ENCODE measurements around the gene ZCCHC4.

Gene ZCCHC4

DNA sequence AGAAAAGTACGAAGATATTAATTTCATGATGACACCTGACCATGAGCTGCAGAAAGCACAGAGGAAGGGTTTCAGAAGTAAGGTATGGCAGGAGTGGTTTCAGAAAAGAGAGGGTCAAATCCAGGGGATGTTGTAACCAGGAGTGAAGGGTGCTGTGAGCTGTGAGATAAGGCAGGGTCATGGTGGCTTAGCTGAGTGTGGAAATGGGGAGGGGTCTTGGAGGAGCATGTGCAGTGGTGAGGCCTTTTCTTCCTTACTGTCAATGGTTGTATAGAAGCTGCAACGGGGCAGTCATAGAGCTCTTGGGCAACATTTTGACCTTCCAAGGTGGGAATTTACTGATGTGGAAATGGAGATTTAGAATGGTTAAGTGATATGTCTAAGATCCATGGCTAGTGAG, 67.0 kb downstream of the ZCCHC4 start:
- DNase-seq = no peak

GRCh38 chr4:25383647-25384046, 71.1 kb downstream of the ZCCHC4 start:
- DNase-seq = no peak

DNA sequence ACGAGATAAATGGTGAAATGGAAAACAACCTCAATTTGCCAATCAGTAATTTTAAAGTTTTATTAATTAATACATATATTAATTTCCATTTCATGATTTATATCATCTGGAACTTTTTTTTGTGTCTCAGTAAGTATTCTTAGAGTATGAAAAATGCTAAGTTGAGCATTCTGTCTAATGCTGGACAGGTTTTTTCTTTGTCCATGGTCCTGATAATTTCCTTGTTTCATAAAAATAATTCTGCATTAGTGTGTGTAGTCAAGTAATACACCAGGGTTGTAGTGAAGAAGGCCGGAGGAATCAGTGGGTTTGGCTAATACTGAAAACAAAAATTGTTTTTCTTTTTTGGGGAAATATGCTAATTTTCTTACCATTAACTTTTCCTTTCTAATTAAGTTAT, 74.4 kb downstream of the ZCCHC4 start:
- no peak for DNase-seq

DNA sequence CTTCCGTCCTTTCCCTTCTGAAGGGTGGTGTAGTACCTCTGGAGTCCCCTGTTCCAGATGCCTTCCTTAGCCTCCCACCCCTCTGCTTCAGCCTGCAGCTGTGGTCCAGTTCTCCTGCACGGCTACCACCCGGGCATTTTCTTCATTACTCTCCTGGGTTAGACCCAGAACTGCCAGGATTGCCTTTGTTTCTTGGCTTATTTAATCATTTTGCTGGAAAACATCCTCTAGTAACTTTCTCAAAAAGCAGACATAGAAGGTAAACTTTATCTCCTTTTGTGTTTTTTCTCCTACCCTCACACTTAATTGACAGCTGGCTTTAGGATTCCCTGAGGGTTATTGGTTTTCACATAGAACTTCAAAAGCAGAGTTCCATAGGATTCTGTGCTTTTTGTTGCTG, 84.7 kb downstream of the ZCCHC4 start:
- DNase-seq = no peak

DNA sequence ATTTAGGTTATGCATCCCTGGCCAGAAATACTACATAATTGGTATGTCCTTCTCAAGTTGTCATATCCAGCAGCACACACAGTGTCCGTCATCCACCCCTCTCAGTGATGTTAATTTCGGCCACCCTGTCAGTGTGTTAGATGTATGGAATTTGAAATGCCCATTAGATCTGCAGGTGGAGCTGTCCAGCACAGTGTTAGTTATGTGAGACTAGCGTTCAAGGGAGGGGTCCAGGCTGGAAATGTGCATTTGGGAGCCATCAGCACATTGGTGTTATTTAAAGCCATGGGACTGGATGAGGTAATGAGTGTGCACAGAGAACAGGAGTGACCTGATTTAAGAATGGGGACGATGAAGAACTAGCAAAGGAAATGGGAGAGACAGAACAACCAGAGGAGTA, 86.9 kb downstream of the ZCCHC4 start:
- no peak for DNase-seq

GRCh38 chr4:25401066-25401465, 88.5 kb downstream of the ZCCHC4 start:
- no peak for DNase-seq

DNA sequence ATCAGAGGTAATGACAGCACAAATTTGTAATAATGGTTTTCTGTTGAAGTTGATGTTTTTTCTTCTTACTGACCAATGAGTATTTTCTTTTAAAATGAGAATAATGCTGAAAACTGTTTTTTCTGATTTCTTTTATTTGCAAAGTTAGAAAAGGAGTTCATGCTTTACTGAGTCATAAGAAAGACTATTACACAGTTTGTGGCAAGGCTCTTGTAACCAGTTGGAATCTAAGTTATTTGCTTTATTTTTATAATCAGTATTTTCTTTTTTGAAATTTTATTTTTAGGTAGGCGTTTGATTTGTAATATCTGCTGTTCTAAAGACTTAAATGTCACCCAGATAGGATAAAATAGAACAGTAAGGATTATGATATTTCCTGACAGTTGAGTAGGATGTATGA, 89.9 kb downstream of the ZCCHC4 start:
- no peak for DNase-seq

GRCh38 chr4:25403699-25404098, 91.1 kb downstream of the ZCCHC4 start:
- no peak for DNase-seq

GRCh38 chr4:25405453-25405852, 92.9 kb downstream of the ZCCHC4 start:
- no peak for DNase-seq

DNA sequence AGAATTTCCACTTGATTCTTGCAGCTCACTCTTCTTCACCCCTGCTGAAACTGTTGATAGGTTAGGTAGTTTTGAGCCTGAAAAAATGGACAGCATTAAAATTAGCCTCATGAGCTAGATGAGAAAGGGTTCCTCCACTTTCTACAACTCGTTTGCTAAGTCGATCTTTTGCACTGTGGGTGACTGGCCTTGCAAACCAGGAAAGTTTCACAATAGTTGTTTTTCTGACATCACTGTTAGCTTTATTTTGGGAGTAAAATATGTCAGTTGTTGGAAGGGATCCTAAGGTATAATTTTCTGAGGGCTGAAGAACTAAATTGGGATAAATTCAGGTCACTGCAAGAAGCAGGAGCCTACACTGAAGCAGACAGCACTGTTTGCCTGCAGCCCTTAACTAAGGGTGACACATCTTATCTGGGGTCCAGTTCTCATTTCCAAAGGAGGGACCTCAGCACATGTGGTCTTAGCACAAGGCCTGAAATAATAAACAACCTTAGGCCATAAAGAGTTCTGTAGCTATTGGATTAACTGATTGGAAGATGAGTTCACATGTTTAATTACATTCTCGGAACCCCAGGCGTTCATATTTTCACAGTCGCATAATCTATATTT, 93.6 kb downstream of the ZCCHC4 start:
- no peak for DNase-seq

DNA sequence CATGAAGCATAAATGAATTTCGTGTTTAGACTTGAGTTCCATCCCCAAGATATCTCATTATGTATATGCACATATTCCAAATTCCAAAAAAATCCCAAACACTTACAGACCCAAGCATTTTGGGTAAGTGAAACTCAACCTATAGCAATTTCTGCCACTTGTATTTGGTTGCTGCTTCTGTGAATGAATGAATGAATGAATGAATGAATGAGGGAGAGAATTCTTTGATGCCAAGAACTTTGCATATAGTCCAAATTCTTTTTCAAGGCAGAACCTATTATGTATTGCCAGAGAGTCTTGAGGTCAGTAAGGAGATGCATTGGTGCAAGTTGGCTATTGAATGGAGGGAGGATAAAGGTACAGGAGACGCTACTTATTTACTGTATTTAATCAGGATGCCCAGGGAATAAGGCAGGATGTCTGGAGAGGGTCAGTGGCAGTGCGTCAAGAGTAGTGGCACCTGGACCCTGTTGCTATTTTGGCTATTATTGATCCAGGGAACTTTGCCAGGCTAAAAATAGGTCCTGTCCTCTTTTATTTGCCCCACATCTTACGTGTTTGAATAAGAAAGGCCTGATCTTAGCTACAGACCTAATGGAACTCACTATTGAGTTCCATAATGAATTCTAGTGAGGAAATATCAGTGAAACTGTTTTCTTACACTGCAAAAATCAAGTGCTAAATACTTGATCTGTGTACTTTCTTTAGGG, 98.4 kb downstream of the ZCCHC4 start:
- no peak for DNase-seq

DNA sequence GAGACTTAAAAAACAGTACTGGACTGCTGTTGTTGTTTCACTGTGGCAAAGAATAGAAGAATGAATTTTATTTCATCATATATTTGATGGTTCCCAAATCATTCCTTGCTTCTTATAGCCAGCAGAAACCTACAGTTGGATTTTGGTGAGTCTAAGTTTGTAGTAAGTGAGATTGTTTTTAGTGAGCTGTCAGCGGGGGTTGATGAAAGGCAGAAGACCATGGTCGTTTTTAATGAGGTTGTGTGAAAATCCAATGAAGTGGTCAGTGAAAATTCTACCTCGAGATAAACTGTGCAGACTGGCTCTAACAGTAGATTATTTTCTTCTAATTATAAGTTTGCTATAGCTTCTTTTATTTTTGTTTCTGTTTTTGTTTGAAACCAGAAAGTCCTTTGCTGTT, 100.7 kb downstream of the ZCCHC4 start:
- no peak for DNase-seq

- DNase-seq = no peak
Observed at GRCh38 chr4:25417014-25417413, 104.4 kb downstream of the ZCCHC4 start.

Measured in NCI-H510A treated with DMSO at 0.1 percent for 48 hours (cell line).